Stimulated activated CD4-positive, alpha-beta T cell treated with anti-CD3 and anti-CD28 coated beads, Interleukin-1b, Interleukin-23, amount 100 ng/mL, for 1 hour (primary cell): ENCODE measurements around the gene DENND2A.
"Not testable (repeated sequence)": the region's sequence is repeated elsewhere in the genome, so short reads cannot be mapped to it uniquely, and the experiment has no call there.

ENCODE experiments used
- DNase-seq, 2 donors: peaks; one replicate each; pipeline ENCODE4 v3.0.0-alpha.2; 2020; ENCODE audit warnings: low read depth in 2 of 2

The DENND2A gene

DNA sequence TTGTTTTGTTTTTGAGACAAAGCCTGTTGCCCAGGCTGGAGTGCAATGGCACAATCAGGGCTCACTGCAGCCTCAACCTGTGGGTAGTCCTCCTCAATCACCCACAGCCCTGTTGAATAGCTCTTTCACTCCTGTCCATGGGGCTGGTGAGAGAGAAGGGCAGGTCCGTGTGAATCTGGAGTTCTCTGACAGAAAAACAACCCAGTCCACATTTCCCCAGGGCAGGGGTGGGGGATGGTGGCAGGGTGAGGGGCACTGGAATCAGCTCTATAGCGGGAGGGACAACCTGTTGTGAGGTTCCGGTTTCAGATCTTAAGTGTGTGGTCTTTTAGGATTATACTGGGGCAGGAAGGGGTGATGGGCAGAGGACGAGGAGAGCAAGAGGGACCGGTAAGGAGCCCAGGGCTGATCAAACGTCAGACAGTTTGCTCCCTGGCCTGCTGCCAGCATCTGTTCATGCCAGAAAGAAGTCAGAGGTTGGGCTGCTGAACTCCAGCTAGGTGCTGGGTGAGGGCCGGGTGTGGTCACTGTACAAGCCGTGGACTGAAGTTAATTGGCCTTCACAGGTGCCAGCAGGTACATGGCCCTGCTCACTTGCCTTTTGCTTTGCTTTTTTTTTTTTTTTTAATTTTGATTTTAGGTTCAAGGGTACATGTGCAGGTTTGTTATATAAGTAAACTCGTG lies 128.2 kb downstream of the DENND2A start:
- DNase-seq = no peak

DNA sequence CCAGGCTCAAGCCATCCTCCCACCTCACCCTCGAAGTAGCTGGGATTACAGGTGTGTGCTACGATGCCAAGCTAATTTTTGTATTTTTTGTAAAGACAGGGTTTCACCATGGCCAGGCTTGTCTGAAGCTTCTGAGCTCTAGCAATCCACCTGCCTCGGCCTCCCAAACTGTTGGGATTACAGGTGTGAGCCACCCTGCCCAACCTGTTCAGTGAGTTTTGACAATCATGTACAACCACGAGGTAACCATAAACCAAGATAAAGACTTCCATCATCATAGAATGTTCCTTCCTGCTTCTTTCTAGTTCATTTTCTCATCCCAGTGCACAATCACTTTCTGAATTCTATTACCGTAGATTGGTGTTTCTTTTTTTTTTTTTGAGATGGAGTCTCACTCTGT lies 130.8 kb downstream of the DENND2A start:
- no peak for DNase-seq

DNA sequence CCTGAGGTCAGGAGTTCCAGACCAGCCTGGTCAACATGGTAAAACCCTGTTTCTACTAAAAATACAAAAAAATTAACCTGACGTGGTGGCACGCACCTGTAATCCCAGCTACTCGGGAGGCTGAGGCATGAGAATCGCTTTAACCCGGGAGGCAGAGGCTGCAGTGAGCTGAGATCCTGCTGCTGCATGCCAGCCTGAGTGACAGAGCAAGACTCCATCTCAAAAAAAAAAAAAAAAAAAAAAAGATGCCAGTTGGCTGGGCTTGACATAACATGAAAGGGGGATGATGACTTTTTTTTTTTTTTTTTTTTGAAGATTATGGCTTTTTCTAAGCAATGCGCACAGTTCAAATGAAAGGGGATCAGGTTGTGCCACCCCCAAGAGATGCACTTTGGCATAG lies 133.1 kb downstream of the DENND2A start:
- not testable (repeated sequence) for DNase-seq

DNA sequence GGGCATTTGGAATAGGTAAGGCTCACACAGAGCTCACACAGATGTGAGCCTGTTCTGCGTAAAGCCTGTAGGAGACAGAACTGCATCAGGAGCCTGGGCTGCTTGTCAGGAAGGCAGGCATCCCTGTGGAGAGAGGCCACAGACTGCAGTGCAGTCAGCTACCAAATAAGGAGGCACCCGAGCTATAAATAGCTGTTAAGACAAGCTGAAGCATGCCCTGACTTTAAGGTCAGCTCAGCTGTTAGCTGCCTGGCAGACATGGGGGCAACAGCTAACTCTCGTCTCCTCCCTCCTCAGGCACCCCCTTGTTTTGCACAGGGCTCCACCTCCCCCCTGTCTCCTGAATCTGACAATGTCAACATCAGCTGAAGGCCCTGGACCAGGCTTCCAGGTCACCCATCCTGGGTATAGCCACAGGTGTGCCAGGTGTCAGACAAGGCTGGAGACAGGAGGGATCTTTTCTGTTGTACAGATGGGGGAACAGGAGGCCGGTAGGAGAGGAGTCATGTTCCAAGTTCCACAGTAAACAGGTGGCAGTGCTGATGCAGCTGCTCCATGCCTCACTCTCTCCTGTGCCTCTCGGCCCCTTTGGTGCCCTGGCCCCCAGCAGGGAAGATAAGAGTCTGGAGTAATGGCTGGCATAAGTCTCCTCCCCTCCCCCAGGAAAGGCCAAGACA lies 133.7 kb downstream of the DENND2A start:
- no peak for DNase-seq

DNA sequence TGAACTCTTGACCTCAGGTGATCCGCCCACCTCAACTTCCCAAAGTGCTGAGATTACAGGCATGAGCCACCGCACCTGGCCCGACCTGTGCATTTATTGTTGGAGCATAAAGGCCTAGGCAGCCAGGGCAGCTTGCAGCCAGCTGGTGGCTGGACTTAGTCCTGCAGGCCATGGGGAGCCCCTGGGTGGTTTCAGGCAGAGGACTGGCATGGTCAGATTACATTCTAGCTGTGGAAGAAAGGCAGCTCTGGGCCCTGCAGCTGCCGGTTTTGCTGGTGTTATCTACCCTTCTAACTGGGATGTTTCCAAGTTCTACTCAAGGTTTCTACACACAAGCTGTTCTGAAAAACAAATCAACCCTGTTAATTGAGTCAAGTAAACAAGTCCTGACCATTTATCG lies 138.6 kb downstream of the DENND2A start:
- no peak for DNase-seq

DNA sequence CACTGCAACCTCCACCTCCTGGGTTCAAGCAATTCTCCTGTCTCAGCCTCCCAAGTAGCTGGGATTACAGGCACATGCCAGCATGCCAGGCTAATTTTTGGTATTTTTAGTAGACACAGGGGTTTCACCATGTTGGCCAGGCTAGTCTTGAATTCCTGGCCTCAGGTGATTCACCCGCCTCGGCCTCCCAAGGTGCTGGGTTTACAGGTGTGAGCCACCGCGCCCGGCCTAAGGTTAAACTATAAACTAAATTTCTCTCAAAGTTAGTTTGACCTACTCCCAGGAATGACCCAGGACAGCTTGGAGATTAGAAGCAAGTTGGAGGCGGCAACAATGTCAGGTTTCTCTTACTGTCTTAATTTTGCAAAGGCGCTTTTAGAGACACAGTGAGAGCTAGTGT lies 142.8 kb downstream of the DENND2A start:
- DNase-seq = not testable (repeated sequence)

DNA sequence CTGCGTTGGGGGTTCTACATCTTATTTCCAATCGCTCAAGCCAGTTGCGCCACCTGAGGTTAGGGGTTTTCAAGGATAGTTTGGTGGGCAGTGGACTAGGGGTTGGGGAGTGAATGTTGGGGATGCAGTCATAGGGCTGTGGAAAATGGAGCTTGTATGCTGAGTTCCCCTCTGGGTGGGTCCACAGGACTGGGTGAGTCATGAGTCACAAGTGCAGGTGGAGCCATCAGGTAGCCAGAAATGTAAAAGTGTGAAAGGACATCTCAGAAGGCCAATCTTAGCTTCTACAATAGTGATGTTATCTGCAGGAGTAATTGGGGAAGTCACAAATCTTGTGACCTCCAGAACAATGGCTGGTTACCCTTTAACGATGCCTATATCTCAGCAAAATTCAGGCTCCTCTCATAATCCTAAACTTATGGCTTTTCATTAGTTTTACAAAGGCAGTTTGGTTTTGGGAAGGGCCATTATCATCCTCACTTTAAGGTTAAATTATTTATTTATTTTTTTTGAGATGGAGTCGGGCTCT lies 143.3 kb downstream of the DENND2A start:
- DNase-seq = no peak

DNA sequence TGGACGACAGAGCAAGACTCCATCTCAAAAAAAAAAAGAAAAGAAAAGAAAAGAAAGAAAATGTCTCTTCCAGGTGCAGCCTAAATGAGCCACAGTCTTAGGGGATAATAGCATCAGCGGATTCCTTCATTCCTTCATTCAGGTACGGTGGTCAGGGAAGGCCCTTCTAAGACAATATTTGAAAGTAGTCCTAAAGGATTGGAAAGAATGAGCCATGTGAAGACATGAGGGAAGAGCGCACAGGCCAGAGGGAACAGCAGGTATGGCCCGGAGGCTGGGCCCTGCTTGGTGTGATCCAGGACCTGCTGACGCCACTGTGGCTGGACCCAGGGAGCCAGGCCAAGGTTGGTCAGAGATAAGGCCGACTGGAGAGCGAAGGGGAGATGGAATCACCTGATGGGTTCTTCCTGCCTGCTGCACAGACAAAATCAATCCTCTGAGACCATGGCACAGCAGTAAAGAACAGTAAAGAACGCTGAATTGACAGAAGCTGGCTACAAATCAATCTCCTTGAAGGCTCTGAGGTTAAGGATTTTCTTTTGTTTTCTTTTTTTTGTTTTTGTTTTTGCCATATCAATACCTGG lies 145.0 kb downstream of the DENND2A start:
- no peak for DNase-seq

DNA sequence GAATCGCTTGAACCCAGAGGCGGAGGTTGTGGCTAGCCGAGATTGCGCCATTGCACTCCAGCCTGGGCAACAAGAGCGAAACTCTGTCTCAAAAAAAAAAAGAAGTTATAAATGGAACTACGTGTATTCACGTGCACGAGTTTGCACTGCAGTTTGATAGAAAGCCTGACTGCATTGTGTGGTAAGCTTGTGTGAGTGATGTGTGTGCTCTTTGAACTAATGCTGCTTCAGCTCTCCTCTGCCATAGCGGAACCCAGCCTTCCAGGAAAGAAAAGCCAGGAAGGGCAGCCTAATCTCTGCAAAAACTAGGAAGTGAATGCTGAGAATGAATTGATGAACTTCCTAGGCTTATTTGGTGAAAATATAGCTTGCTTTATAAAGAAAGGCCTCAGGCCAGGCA lies 145.7 kb downstream of the DENND2A start:
- no peak for DNase-seq

DNA sequence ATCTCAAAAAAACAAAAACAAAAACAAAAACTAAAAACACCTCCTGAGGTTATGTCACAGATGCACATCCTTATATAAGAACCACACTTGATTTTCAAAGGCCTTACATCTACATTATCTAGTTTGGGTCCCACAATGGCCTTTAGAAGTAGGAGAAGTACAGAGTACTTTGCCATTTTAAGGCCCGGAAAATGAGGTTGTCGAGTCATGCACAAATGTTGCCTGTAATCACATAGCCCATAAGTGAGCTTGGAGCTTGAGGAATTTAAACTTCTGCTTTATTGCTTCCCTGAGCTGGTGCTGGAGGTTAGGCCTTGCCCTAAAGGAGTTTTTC lies 151.6 kb downstream of the DENND2A start:
- no peak for DNase-seq

DNA sequence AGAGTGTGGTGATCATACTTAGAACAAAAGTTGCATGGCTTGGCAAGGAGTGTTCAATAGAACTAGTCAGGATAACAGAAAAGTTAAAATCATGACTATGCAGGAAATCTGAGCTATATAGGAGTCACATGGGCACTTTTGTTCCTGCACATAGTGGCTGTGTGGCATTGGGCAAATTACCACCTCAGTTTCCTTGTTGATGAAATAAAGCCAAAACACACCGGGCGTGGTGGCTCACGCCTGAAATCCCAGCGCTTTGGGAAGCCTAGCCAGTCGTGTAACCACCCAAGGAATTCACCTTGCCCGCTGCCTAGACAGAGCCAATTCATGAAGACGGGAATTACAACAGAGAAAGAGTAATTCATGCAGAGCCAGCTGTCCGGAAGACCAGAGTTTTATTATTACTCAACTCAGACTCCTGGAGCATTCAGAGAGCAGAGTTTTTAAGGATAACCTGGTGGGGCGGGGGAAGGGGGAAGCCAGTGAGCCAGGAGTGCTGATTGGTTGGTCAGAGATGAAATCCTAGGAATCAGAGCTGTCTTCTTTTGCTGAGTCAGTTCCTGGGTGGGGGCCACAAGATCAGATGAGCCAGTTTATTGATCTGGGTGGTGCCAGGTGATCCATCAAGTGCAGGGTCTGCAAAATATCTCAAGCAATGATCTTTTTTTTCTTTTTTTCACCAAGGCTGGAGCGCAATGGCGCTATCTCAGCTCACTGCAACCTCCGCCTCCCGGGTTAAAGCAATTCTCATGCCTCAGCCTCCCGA lies 154.9 kb downstream of the DENND2A start:
- no peak for DNase-seq

DNA sequence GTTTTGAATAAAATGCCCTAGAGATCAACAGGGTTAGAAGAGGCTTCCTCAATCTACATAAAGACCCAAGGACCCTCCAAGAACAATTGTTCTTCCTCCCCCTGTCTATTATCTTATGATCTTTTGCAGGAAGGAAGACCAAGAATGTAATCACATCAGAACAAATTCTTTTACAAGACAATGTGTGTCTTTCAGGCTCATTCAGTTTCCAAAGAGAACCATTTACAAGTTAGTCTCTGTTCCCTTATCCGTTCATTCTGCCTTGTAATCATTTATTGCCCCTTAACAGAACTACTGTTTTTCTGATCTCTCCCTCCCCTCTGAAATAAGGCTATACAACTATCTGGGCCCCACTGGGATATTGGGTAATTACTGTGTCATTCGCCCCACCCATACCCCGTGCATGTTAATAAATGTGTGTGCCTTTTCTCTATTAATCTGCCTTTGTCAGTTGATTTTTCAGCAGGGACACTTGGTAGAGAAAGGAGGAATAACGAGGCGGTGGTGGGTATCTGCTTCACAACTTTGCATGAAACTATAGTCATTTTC lies 155.6 kb downstream of the DENND2A start:
- DNase-seq = no peak

DNA sequence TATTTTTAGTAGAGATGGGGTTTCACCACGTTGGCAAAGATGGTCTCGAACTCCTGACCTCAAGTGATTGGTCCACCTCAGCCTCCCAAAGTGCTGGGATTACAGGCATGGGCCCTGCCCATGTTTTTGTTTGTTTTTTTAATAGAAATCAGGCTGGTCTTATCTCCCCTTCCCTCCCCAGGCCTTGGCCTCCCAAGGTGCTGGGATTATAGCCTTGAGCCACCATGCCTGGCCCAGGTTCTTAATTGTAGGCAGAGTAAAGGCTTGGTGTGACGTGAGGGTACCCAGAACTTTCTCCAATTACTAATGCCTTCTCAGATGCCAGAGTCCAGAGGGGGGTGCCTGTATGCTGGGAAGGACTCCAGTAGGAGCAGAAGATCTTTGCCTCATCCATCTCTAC lies 156.1 kb downstream of the DENND2A start:
- no peak for DNase-seq

DNA sequence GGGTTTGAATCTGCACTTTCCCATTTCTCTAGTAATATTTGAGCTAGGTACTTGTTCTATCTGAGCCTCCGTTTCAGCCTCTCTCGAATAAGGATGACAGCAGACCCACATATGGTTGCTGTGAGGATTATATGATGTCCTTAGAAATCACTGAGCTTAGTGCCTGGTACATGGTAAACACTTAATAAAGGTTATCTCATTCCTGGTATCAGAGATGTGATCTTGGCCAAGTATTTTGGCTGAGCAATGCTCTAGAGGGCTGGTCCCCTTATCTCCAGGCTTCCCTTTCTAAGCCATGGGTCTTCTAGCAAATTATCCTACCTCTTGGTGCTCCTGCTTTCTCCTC lies 160.9 kb downstream of the DENND2A start:
- DNase-seq = no peak

DNA sequence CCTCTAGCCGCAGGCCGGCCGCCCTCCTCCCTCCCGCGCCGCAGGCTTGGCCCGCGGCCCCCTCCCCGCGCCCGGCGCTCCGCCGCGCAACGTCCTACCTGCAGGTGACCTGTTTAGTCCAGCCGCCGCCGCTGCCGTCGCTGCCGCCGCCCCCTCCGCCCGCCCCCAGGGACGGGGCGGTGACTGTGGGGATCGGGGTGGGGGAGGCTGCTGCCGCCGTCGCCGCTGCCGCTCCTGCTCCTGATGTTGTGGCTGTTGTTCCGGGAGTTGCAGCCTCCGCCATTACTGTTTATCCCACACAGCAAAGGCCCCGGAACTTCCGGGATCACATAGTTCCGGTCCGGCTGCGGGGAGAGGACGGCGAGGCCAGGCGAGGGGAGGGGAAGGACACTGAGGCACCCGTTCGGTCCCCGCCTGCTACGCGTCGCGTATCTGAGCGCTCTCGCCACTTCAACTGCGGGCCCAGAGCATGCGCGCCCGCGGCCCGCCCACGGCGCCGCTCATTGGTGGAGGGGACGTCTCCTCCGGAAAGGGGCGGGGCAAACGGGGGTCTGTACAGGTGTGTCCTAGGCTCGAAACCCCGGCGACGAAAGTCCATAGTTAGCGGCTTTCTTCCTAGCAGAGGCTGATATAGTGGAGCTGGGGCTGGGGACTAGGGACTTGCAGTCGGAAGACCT lies 161.4 kb downstream of the DENND2A start, which contains the start of gene MKRN1:
Gene MKRN1 (minus strand): TSS at position 444 of the 677 bp plus-strand sequence. CDS start 161 bp downstream, at position 283.
- DNase-seq = peak; percentile 77 to 86

DNA sequence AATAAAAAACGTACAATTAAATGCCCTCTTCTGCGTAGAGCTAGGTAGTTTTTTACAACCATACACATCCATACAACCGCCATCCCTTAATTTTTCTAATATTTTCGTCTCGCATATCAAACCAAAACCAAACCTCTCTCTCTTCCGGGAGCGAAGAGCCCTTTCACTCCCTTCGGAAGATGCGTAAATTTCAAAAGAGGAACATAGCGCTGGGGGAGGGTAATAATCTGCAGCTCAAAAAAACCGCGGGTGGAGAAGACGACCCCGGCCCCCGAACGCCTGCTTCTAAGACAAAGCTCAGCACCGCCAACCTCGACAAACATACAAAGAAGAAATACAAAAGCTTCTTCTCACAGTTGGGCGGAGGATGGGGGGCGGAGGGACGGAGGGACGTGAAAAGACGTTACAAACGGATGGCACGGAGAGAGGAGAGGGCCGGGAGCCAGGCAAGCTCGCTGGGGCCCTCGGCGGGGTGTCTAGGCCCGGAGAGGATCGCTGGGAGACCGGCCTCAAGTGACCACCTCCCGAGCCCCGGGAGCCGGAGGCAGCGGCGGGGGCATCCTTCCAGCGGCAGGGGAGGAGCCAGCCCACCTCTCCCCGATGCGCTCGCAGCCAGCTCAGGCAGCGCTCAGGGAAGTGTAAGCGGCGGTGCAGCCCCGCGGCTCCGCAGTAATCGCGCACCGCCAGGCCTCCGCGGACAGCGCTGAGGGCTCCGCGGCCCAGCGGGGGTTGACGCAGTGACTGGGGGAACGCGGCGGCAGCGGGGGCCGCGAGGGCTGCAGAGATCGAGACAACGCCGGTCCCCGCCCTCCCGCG lies 162.2 kb downstream of the DENND2A start:
- DNase-seq = peak in 1 of 2 donors; percentile 3

DNA sequence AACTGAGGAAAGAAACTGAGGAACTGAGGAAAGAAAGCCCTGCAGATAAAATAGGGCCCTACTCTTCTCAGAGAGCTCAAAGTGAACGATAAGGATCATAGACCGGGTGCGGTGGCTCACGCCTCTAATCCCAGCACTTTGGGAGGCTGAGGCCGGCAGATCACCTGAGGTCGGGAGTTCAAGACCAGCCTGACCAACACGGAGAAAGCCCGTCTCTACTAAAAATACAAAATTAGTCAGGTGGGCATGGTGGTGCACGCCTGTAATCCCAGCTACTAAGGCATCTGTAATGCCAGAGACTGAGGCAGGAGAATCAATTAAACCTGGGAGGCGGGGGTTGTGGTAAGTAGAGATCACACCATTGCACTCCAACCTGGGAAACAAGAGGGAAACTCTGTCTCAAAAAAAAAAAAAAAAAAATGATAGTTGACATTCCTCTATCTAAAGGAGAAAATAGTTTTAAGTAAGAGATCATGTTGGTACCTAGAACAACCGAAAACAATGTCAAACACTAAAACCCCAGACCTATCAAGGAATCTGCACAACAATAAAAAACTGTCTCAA lies 163.8 kb downstream of the DENND2A start:
- no peak for DNase-seq

DNA sequence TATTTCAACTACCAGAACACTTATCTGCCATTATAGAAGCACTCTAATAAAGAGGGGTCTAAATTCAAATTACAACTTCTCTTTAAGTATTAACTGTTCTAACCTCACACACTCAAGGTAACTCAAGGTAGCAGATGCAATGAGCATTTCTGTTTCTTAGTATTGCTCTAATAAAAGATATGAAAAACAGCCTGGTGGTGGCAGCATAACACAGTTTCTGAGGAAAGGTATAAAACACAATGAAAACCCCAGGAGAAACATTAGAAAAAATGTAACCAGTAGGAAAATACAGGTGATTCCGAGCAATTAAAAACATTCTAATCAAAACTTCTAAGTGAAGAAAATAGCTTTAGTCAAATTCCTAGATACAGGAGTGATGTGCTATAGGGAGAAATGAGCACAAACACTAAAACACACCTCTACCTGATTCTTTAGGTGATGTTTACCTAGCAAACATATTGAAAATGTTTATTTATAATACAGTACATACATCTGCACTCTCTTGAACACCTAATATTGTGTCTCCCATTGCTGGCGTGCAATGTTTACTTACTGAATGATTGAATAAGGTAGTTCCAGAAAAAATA lies 164.8 kb downstream of the DENND2A start:
- DNase-seq = peak in 1 of 2 donors; percentile 28
